A204.1 (cell line): ENCODE data around the gene RETREG2.
"Not testable (repeated sequence)": the region's sequence is repeated elsewhere in the genome, so short reads cannot be mapped to it uniquely, and the experiment has no call there.

Source experiments
- FAIRE-seq: peaks from 2 replicates; lab custom pipeline; 2012; peaks lifted over from hg19 to GRCh38; lab: Jason Lieb, UNC

Gene RETREG2

GRCh38 chr2:219197388-219197787 is 19.3 kb downstream of the RETREG2 start:
- no peak for FAIRE-seq

GRCh38 chr2:219198974-219199373 is 20.9 kb downstream of the RETREG2 start:
- FAIRE-seq = no peak

GRCh38 chr2:219199470-219200211 is 21.6 kb downstream of the RETREG2 start:
- no peak for FAIRE-seq

- FAIRE-seq = not testable (repeated sequence)
Observed at GRCh38 chr2:219200502-219201326, 22.6 kb downstream of the RETREG2 start.

GRCh38 chr2:219201331-219201730 is 23.3 kb downstream of the RETREG2 start:
- FAIRE-seq = not testable (repeated sequence)

- FAIRE-seq = no peak
Observed at GRCh38 chr2:219204425-219205164, 26.5 kb downstream of the RETREG2 start.

- no peak for FAIRE-seq
Observed at GRCh38 chr2:219205165-219205538, 27.1 kb downstream of the RETREG2 start.

- no peak for FAIRE-seq
Observed at GRCh38 chr2:219205981-219206327, 27.9 kb downstream of the RETREG2 start.

GRCh38 chr2:219206328-219207133 is 28.5 kb downstream of the RETREG2 start, which contains the start of gene ZFAND2B:
ZFAND2B (plus strand) TSS chr2:219206782; CDS start chr2:219206988, 206 bp downstream.
- FAIRE-seq = no peak

GRCh38 chr2:219207134-219207883 is 29.2 kb downstream of the RETREG2 start:
- FAIRE-seq = no peak

GRCh38 chr2:219207884-219208740 is 30.0 kb downstream of the RETREG2 start:
- no peak for FAIRE-seq

GRCh38 chr2:219209236-219210195 is 31.4 kb downstream of the RETREG2 start:
- no peak for FAIRE-seq

GRCh38 chr2:219210196-219210885 is 32.3 kb downstream of the RETREG2 start:
- FAIRE-seq = no peak

- no peak for FAIRE-seq
Observed at GRCh38 chr2:219210886-219211362, 32.8 kb downstream of the RETREG2 start.

- no peak for FAIRE-seq
Observed at GRCh38 chr2:219213026-219213415, 34.9 kb downstream of the RETREG2 start.

GRCh38 chr2:219213486-219214071 is 35.5 kb downstream of the RETREG2 start:
- FAIRE-seq = no peak

GRCh38 chr2:219214141-219214540 is 36.1 kb downstream of the RETREG2 start:
- FAIRE-seq = no peak

- no peak for FAIRE-seq
Observed at GRCh38 chr2:219214786-219215185, 36.7 kb downstream of the RETREG2 start.
